Activated T-helper 17 cell treated with anti-CD3 and anti-CD28 coated beads, Interleukin-2, amount 50 U/mL, for 72 hours (primary cell): Measurements from ENCODE around the gene PPP1R2. TPM values are rescaled to one million over a fixed set of nuclear protein-coding genes. Genes with fewer than 3 reads are reported as not detected.
"Not testable (repeated sequence)": the region's sequence is repeated elsewhere in the genome, so short reads cannot be mapped to it uniquely, and the experiment has no call there.

Source experiments
- ATAC-seq: fragments of 150-1000 bp; cut with Tn5 transposase; replicated peaks from 2 replicates; pipeline ENCODE4 v1.10.0; 2021; ENCODE audit warnings: mild to moderate bottlenecking, moderate library complexity
- H3K27ac Mint-ChIP-seq: one replicate; pipeline ENCODE4 v1.8.0; 2022; ENCODE audit warnings: mixed read lengths
- H3K27me3 Mint-ChIP-seq: one replicate; pipeline ENCODE4 v1.8.0; 2022; ENCODE audit warnings: mixed read lengths
- H3K36me3 Mint-ChIP-seq: one replicate; pipeline ENCODE4 v1.8.0; 2022; ENCODE audit warnings: low read depth, mild to moderate bottlenecking, mixed read lengths
- H3K4me1 Mint-ChIP-seq: one replicate; pipeline ENCODE4 v1.8.0; 2022; ENCODE audit warnings: mixed read lengths
- H3K4me3 Mint-ChIP-seq: one replicate; pipeline ENCODE4 v1.8.0; 2022; ENCODE audit warnings: mild to moderate bottlenecking, mixed read lengths
- H3K9me3 Mint-ChIP-seq: one replicate; pipeline ENCODE4 v1.8.0; 2022; ENCODE audit warnings: mixed read lengths
- total RNA-seq, 2 donors: library from RNA; stranded (reverse); gene quantifications; one replicate each; pipeline ENCODE4 v1.2.3, GENCODE V29; 2022

Gene PPP1R2
- total RNA-seq, 2 donors from 2014 or later: 78.1 to 101 TPM

- Mint-ChIP-seq H3K4me1 (peaks cover 41% of the 10 kb centered on the region), H3K9me3 (no peaks in the 10 kb centered on the region), H3K27me3 (no peaks in the 10 kb centered on the region), H3K36me3 (peaks cover 66% of the 10 kb centered on the region), H3K4me3 (peak overlapping the region; percentile 96), H3K27ac (peak overlapping the region; percentile 92)
- ATAC-seq: no peak
These were observed 3.6 kb downstream of the PPP1R2 start for GRCh38 chr3:195539479-195539878.

GRCh38 chr3:195537995-195538394 is 5.1 kb downstream of the PPP1R2 start:
- peak; percentile 77 for ATAC-seq
- H3K36me3 Mint-ChIP-seq: peaks cover 81% of the 10 kb centered on the region
- no peaks in the 10 kb centered on the region for H3K27me3 Mint-ChIP-seq
- peak overlapping the region; percentile 80 for H3K27ac Mint-ChIP-seq
- peak overlapping the region; percentile 96 for H3K4me3 Mint-ChIP-seq
- H3K4me1 Mint-ChIP-seq: peaks cover 46% of the 10 kb centered on the region
- no peaks in the 10 kb centered on the region for H3K9me3 Mint-ChIP-seq

- ATAC-seq: no peak
- Mint-ChIP-seq H3K27me3 (no peaks in the 10 kb centered on the region), H3K27ac (peak overlapping the region; percentile 11), H3K36me3 (peaks cover 85% of the 10 kb centered on the region), H3K4me1 (peaks cover 62% of the 10 kb centered on the region), H3K9me3 (no peaks in the 10 kb centered on the region), H3K4me3 (peak overlapping the region; percentile 60)
These were observed 7.8 kb downstream of the PPP1R2 start for GRCh38 chr3:195535293-195535692.

GRCh38 chr3:195532834-195533233 is 10.3 kb downstream of the PPP1R2 start:
- Mint-ChIP-seq H3K4me1 (peaks cover 51% of the 10 kb centered on the region), H3K4me3 (peak overlapping the region; percentile 60), H3K27me3 (no peaks in the 10 kb centered on the region), H3K9me3 (no peaks in the 10 kb centered on the region), H3K36me3 (peaks cover 86% of the 10 kb centered on the region), H3K27ac (peak overlapping the region; percentile 27)
- no peak for ATAC-seq

- H3K36me3 Mint-ChIP-seq: peaks cover 86% of the 10 kb centered on the region
- ATAC-seq: no peak
- H3K4me1 Mint-ChIP-seq: peaks cover 48% of the 10 kb centered on the region
- H3K27me3 Mint-ChIP-seq: no peaks in the 10 kb centered on the region
- H3K9me3 Mint-ChIP-seq: no peaks in the 10 kb centered on the region
- peak overlapping the region; percentile 6 for H3K27ac Mint-ChIP-seq
- H3K4me3 Mint-ChIP-seq: peak overlapping the region; percentile 60
These were observed 10.8 kb downstream of the PPP1R2 start for GRCh38 chr3:195532345-195532744.

- H3K27me3 Mint-ChIP-seq: no peaks in the 10 kb centered on the region
- peaks cover 92% of the 10 kb centered on the region for H3K36me3 Mint-ChIP-seq
- H3K4me1 Mint-ChIP-seq: peaks cover 48% of the 10 kb centered on the region
- no peaks in the 10 kb centered on the region for H3K9me3 Mint-ChIP-seq
- peak; percentile 49 for ATAC-seq
- H3K4me3 Mint-ChIP-seq: peak overlapping the region; percentile 7
- H3K27ac Mint-ChIP-seq: peak overlapping the region; percentile 6
These were observed 11.4 kb downstream of the PPP1R2 start for GRCh38 chr3:195531683-195532082.

GRCh38 chr3:195526492-195526891 is 16.6 kb downstream of the PPP1R2 start:
- no peak overlapping the region for H3K4me3 Mint-ChIP-seq
- no peaks in the 10 kb centered on the region for H3K27me3 Mint-ChIP-seq
- H3K4me1 Mint-ChIP-seq: peaks cover 39% of the 10 kb centered on the region
- H3K27ac Mint-ChIP-seq: no peak overlapping the region
- H3K36me3 Mint-ChIP-seq: peaks cover 99% of the 10 kb centered on the region
- ATAC-seq: no peak
- H3K9me3 Mint-ChIP-seq: no peaks in the 10 kb centered on the region

GRCh38 chr3:195524171-195524896 is 18.8 kb downstream of the PPP1R2 start:
- ATAC-seq: peak; percentile 94
- peaks cover 94% of the 10 kb centered on the region for H3K36me3 Mint-ChIP-seq
- H3K27me3 Mint-ChIP-seq: no peaks in the 10 kb centered on the region
- H3K4me3 Mint-ChIP-seq: peak overlapping the region; percentile 79
- H3K4me1 Mint-ChIP-seq: peaks cover 33% of the 10 kb centered on the region
- H3K9me3 Mint-ChIP-seq: no peaks in the 10 kb centered on the region
- peak overlapping the region; percentile 93 for H3K27ac Mint-ChIP-seq

- Mint-ChIP-seq H3K27me3 (no peaks in the 10 kb centered on the region), H3K4me1 (peaks cover 35% of the 10 kb centered on the region), H3K9me3 (no peaks in the 10 kb centered on the region), H3K36me3 (peaks cover 92% of the 10 kb centered on the region), H3K4me3 (peak overlapping the region; percentile 16), H3K27ac (peak overlapping the region; percentile 15)
- no peak for ATAC-seq
These were observed 20.7 kb downstream of the PPP1R2 start for GRCh38 chr3:195522254-195523023.

- Mint-ChIP-seq H3K4me3 (no peak overlapping the region), H3K27me3 (no peaks in the 10 kb centered on the region), H3K27ac (no peak overlapping the region), H3K9me3 (no peaks in the 10 kb centered on the region), H3K4me1 (peaks cover 18% of the 10 kb centered on the region), H3K36me3 (peaks cover 92% of the 10 kb centered on the region)
- no peak for ATAC-seq
These were observed 26.1 kb downstream of the PPP1R2 start for GRCh38 chr3:195517030-195517429.

- Mint-ChIP-seq H3K4me3 (peak overlapping the region; percentile 58), H3K27ac (peak overlapping the region; percentile 79), H3K36me3 (peaks cover 91% of the 10 kb centered on the region), H3K4me1 (peaks cover 18% of the 10 kb centered on the region)
- H3K9me3 Mint-ChIP-seq, H3K27me3 Mint-ChIP-seq: not testable (repeated sequence)
- ATAC-seq: peak; percentile 93
These were observed 28.4 kb downstream of the PPP1R2 start for GRCh38 chr3:195514610-195515235.

GRCh38 chr3:195512798-195513345 is 30.3 kb downstream of the PPP1R2 start:
- Mint-ChIP-seq H3K36me3 (peaks cover 89% of the 10 kb centered on the region), H3K27me3 (no peaks in the 10 kb centered on the region), H3K4me3 (no peak overlapping the region), H3K9me3 (no peaks in the 10 kb centered on the region), H3K27ac (no peak overlapping the region), H3K4me1 (peaks cover 16% of the 10 kb centered on the region)
- no peak for ATAC-seq

- no peak for ATAC-seq
- Mint-ChIP-seq H3K27me3 (no peaks in the 10 kb centered on the region), H3K36me3 (peaks cover 73% of the 10 kb centered on the region), H3K4me3 (no peak overlapping the region), H3K9me3 (no peaks in the 10 kb centered on the region), H3K27ac (no peak overlapping the region), H3K4me1 (peaks cover 16% of the 10 kb centered on the region)
These were observed 32.0 kb downstream of the PPP1R2 start for GRCh38 chr3:195511136-195511535.

- Mint-ChIP-seq H3K4me3 (no peak overlapping the region), H3K9me3 (no peaks in the 10 kb centered on the region), H3K36me3 (peaks cover 44% of the 10 kb centered on the region), H3K27ac (peak overlapping the region; percentile 80), H3K4me1 (peaks cover 5% of the 10 kb centered on the region), H3K27me3 (no peaks in the 10 kb centered on the region)
- no peak for ATAC-seq
These were observed 34.9 kb downstream of the PPP1R2 start for GRCh38 chr3:195508185-195508584.
